ENCODE measurements around the gene MAFF.
"Not testable (repeated sequence)": the region's sequence is repeated elsewhere in the genome, so short reads cannot be mapped to it uniquely, and the experiment has no call there.

Gene MAFF

GRCh38 chr22:38201711-38202436 lies at the start of gene MAFF:
TSS of gene MAFF (plus strand) at chr22:38201994. CDS start at chr22:38213854, 11,860 bp downstream.
- peak within 1 kb of the TSS; percentile 56 to 93 (median 80) for H3K4me3 ChIP-seq
- H3K27ac ChIP-seq = peak within 1 kb of the TSS; percentile 69 to 100 (median 96)

- Histone ChIP-seq H3K27ac (peak overlapping the region in 8 of 21 experiments; percentile 19 to 67 (median 46)), H3K4me3 (no peak overlapping the region)
Observed at GRCh38 chr22:38153821-38154562, 47.8 kb upstream of the MAFF start.

- peak overlapping the region in 3 of 21 experiments; percentile 24 to 62 (median 49) for H3K27ac ChIP-seq
- H3K4me3 ChIP-seq = not testable (repeated sequence)
Observed at GRCh38 chr22:38154563-38154915, 47.3 kb upstream of the MAFF start.

- Histone ChIP-seq H3K27ac (no peak overlapping the region), H3K4me3 (no peak overlapping the region)
Observed at GRCh38 chr22:38155703-38156102, 46.1 kb upstream of the MAFF start.

- H3K27ac ChIP-seq = peak overlapping the region in 1 of 21 experiments; percentile 17
- H3K4me3 ChIP-seq = no peak overlapping the region
Observed at GRCh38 chr22:38162881-38163843, 38.6 kb upstream of the MAFF start.

GRCh38 chr22:38163844-38164550 lies 37.8 kb upstream of the MAFF start:
- no peak overlapping the region for H3K27ac ChIP-seq
- no peak overlapping the region for H3K4me3 ChIP-seq

- H3K27ac ChIP-seq = peak overlapping the region in 1 of 21 experiments; percentile 4
- no peak overlapping the region for H3K4me3 ChIP-seq
Observed at GRCh38 chr22:38164551-38164918, 37.3 kb upstream of the MAFF start.

- Histone ChIP-seq H3K4me3 (no peak overlapping the region), H3K27ac (peak overlapping the region in 1 of 21 experiments; percentile 21)
Observed at GRCh38 chr22:38165922-38166593, 35.7 kb upstream of the MAFF start.

- no peak overlapping the region for H3K4me3 ChIP-seq
Observed at GRCh38 chr22:38167988-38168407, 33.8 kb upstream of the MAFF start.

GRCh38 chr22:38169116-38169515 lies 32.7 kb upstream of the MAFF start:
- no peak overlapping the region for H3K27ac ChIP-seq

More at GRCh38 chr22:38167988-38168407, 33.8 kb upstream of the MAFF start:
- peak overlapping the region in 4 of 21 experiments; percentile 17 to 37 (median 29) for H3K27ac ChIP-seq

GRCh38 chr22:38170469-38170868 lies 31.3 kb upstream of the MAFF start:
- H3K27ac ChIP-seq = no peak overlapping the region
- H3K4me3 ChIP-seq = no peak overlapping the region

More at GRCh38 chr22:38169116-38169515, 32.7 kb upstream of the MAFF start:
- no peak overlapping the region for H3K4me3 ChIP-seq

GRCh38 chr22:38171927-38172831 lies 29.6 kb upstream of the MAFF start:
- Histone ChIP-seq H3K27ac (peak overlapping the region in 15 of 21 experiments; percentile 11 to 82 (median 59)), H3K4me3 (no peak overlapping the region)

- H3K27ac ChIP-seq = peak overlapping the region in 15 of 21 experiments; percentile 11 to 82 (median 59)
Observed at GRCh38 chr22:38172832-38173640, 28.8 kb upstream of the MAFF start.

GRCh38 chr22:38173641-38173906 lies 28.2 kb upstream of the MAFF start:
- no peak overlapping the region for H3K4me3 ChIP-seq
- peak overlapping the region in 5 of 21 experiments; percentile 2 to 76 (median 38) for H3K27ac ChIP-seq

More at GRCh38 chr22:38172832-38173640, 28.8 kb upstream of the MAFF start:
- H3K4me3 ChIP-seq = no peak overlapping the region

- peak overlapping the region in 2 of 21 experiments; percentile 15 to 75 for H3K27ac ChIP-seq
- no peak overlapping the region for H3K4me3 ChIP-seq
Observed at GRCh38 chr22:38174626-38175025, 27.2 kb upstream of the MAFF start.

GRCh38 chr22:38175206-38176118 lies 26.3 kb upstream of the MAFF start:
- peak overlapping the region in 16 of 21 experiments; percentile 6 to 82 (median 62) for H3K27ac ChIP-seq
- H3K4me3 ChIP-seq = no peak overlapping the region
